ENCODE results near the gene PET100.

PET100 gene

GRCh38 chr19:7645163-7645562 is 15.6 kb downstream of the PET100 start:
- DNase-seq, result no peak
- in situ Hi-C loops (cut with MboI; ENCODE audit: low pct_unique_long_range_greater_than_20kb, low sequenced_read_pairs), result no loop called here

DNA sequence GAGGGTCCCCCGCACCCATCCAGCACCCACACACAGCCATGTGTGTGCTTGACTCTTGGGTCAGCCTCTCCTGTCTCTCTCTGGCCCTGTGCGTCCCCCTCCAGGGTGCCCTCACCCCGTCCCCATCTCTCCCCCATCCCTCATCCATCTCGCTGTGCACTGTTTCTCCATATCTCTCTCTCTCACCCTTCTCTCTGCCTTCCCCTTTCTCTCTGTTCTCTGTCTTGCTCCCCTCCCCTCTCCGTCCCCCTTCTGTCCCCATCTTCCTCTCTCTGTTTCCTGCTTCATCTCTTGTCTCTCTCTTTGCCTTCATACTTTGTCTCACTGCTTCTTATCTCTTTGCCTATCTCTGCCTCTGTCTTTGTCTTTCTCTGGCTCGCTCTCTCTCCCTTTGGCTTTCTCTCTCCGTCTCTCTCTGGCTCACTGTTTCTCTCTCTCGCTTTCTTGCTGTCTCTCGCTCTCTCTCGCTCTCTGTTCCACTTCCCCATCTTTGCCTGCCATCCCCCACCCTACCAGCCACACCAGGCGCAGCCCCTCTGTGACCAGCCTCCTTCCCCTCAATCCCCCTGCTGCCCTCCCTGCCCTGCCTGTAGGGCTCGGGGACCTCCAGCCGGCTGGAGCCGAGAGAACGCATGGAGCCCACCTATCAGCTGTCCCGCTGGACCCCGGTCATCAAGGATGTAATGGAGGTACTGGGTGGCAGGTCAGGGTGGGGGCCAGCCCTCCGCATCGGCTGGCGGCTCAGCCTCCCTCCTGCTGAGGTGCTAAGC is 16.2 kb downstream of the PET100 start:
- in situ Hi-C loops (cut with MboI; ENCODE audit: low pct_unique_long_range_greater_than_20kb, low sequenced_read_pairs), result no loop called here
- peak; percentile 28 for DNase-seq

DNA sequence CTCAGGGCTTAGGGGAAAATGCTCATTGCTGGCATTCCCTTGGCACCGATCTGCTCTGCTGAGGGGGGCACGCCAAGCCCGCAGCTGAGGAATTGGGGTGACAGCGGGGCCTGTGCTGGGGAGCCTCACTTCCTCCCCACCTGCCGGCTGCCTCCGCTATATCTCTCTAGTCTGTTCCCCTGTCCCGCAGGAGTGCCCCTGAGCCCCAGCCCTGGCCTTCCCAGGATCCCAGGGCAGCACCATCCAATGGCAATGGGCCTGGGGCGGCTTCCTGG is 16.8 kb downstream of the PET100 start:
- in situ Hi-C loops (cut with MboI; ENCODE audit: low pct_unique_long_range_greater_than_20kb, low sequenced_read_pairs), result no loop called here

DNA sequence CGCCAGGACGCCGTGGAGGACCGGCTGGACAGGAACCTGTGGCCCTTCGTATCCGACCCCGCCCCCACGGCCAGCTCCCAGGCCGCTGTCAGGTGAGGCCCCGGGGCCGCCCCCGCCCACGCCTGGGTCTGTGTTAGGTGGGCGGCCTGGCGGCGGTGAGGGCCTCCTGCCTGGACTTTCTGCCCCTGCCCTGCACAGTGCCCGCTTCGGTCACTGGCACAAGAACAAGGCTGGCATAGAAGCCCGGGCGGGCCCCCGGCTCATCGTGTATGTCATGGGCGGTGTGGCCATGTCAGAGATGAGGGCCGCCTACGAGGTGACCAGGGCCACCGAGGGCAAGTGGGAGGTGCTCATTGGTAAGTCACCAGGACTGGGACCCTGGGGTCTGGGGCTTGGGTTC is 17.6 kb downstream of the PET100 start:
- no peak for DNase-seq
- in situ Hi-C loops (cut with MboI; ENCODE audit: low pct_unique_long_range_greater_than_20kb, low sequenced_read_pairs), result no loop called here

More for the DNA sequence above, 16.8 kb downstream of the PET100 start:
- no peak for DNase-seq

DNA sequence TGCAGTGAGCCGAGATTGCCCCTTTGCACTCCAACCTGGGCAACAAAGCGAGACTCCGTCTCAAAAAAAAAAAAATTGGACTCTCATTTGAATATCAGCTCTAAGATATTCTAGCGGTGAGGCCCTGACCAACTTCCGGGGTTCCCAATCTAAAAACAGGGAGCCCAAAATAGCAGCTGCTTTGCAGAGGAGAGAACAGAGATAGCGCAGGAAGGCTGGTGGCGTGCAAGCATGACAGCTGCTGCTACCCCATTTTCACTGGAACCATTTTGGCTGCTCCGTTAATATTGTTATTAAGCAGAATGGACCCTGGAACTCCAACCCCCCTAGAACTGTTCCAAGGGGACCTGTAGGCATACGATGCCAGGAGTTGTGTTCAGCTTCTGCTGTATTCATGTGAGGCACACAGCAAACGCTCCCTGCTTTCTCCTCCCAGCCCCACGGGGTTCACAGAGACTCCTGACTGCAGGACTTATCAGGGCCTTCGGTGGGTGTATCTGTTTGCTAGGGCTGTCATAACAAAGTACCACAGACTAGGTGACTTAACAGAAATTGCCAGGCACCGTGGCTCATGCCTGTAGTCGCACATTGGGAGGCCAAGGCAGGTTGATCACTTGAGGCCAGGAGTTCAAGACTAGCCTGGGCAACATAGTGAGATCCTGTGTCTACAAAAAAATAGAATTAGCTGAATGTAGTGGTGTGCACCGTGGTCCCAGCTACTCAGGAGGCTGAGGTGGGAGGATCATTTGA is 18.8 kb downstream of the PET100 start:
- DNase-seq, result no peak
- in situ Hi-C loops (cut with MboI; ENCODE audit: low pct_unique_long_range_greater_than_20kb, low sequenced_read_pairs), result no loop called here

DNA sequence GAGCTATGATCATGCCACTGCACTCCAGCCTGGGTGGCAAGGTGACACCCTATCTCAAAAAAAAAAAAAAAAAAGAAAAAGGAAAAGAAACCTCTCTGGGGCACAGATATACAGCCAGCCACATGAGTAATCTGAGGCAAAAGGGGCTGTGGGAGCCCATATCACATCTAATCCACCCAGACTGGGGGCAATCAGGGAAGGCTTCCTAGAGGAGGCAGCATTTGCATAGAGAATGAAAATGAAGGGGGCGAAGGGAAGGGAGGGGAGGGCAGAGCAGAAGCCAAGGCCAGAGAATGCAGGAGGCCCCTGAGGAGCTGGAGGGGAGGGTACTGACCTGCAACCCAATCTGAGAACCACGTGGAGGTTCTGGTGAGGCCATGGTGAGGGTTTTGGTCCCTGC is 20.6 kb downstream of the PET100 start:
- DNase-seq, result no peak
- in situ Hi-C loops (cut with MboI; ENCODE audit: low pct_unique_long_range_greater_than_20kb, low sequenced_read_pairs), result no loop called here

- DNase-seq, result peak; percentile 89
- in situ Hi-C loops (cut with MboI; ENCODE audit: low pct_unique_long_range_greater_than_20kb, low sequenced_read_pairs), result no loop called here
These were observed 22.6 kb downstream of the PET100 start for GRCh38 chr19:7652061-7652641.

- DNase-seq, result no peak
- in situ Hi-C loops (cut with MboI; ENCODE audit: low pct_unique_long_range_greater_than_20kb, low sequenced_read_pairs), result no loop called here
These were observed 24.8 kb downstream of the PET100 start for GRCh38 chr19:7654401-7654800.

DNA sequence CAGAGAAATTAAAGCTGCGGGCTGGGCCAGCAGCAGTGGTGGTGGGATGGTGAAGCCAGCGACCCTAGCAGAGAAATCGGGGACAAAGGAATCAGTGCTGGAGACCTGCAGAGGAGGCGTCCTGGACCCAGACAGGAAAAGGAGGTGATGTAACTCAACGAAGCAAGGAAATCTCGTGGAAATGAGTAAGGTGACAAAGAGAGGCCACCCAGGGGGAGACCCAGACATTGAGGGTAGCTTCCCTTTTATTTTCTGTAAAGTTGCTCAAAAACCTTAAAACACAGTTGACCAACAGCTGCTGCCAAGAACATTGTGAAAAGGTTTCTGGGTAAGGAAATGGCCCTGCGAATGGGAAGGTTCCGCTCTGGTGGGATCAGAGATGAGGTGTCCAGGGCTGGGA is 26.0 kb downstream of the PET100 start:
- no peak for DNase-seq
- in situ Hi-C loops (cut with MboI; ENCODE audit: low pct_unique_long_range_greater_than_20kb, low sequenced_read_pairs), result no loop called here

DNA sequence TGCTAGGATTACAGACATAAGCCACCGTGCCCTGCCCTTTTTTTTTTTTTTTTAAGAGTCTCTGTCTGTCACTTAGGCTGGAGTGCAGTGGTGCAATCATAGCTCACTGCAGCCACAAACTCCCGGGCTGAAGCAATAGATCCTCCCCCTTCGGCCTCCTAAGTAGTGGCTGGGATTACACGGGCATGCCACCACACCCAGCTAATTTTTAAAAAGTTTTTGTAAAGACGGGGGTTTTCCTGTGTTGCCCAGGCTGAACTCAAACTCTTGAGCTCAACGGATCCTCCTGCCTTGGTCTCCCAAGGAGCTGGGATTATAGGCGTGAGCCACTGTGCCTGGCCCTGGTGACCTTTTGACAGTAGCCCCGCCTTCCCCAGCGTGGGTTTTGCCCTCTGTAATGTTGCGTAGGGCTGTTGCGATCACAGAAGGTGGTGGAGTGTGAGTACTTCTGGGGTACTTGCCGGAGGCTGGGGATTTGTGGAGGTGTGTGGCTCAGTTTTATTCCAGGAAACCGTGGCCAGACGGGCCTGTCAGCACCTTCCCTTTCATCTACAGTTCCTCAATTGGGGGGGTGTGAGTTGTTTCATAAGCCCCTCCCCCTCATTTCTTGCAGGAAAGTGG is 27.6 kb downstream of the PET100 start:
- DNase-seq, result peak; percentile 78
- in situ Hi-C loops (cut with MboI; ENCODE audit: low pct_unique_long_range_greater_than_20kb, low sequenced_read_pairs), result no loop called here

DNA sequence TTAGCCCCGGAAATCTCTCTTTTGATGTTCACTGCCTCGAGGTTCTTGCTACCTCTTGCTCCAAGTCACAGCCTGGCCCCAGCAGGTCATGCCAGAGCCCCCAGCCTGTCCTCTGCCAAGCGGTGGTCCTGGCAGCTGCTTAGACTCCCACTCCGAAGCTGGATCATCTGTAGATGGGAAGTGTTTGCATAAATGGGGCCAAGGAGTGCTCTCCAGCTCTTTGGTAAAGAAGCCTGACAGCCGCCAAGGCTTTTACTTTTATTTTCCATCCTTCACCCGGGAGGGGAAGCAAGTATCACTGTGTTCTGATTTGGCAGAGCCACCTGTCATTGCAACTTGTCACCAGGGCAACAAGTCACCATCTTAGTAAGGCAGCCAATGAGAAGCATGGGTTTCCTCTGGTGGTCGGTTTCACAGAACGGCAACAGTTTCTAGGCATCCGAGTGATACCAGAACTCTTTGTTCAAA is 28.7 kb downstream of the PET100 start:
- in situ Hi-C loops (cut with MboI; ENCODE audit: low pct_unique_long_range_greater_than_20kb, low sequenced_read_pairs), result no loop called here
- DNase-seq, result no peak

DNA sequence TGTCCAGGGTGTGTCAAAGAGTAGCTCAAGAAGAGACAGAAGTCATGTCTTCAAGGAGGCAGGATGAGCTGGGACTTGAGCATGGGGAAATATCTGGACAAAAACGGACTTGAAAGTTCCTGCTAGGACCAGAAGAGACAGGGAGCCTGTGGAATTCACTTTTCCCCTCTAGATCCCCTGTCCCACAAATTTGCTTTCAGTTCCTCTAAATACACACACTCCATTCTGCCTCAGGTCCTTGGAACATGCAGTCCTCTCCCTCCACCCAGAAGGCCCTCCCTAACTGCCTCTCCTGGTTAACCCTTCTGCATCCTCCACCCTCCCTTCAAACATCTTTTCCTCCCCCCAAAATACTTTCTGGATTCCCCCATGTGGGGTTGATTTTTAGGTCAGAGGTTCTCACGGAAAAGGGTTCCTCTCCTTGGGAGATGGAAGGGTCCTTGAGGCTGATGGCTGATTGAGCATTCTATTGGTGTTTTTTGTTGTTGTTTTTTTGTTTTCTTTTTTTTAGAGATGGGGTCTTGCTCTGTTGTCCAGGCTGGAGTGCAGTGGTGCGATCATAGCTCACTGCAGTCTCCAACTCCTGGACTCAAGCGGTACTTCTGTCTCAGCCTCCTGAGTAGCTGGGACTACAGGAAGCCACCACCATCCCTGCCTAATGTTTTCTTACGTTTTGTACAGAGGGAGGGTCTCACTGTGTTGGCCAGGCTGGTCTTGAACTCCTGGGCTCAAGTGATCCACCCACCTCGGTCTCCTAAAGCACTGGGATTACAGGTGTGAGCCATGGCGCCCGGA is 32.3 kb downstream of the PET100 start:
- in situ Hi-C loops (cut with MboI; ENCODE audit: low pct_unique_long_range_greater_than_20kb, low sequenced_read_pairs), result no loop called here
- DNase-seq, result no peak

GRCh38 chr19:7662657-7663056 is 33.1 kb downstream of the PET100 start:
- no peak for DNase-seq
- in situ Hi-C loops (cut with MboI; ENCODE audit: low pct_unique_long_range_greater_than_20kb, low sequenced_read_pairs), result no loop called here

GRCh38 chr19:7663706-7664105 is 34.1 kb downstream of the PET100 start:
- DNase-seq, result no peak
- in situ Hi-C loops (cut with MboI; ENCODE audit: low pct_unique_long_range_greater_than_20kb, low sequenced_read_pairs), result no loop called here

GRCh38 chr19:7665076-7665475 is 35.5 kb downstream of the PET100 start:
- in situ Hi-C loops (cut with MboI; ENCODE audit: low pct_unique_long_range_greater_than_20kb, low sequenced_read_pairs), result no loop called here
- DNase-seq, result no peak

GRCh38 chr19:7668842-7669241 is 39.2 kb downstream of the PET100 start, which contains the start of gene RETN:
TSS of gene RETN (plus strand) at chr19:7669049. CDS start at chr19:7669327, 278 bp downstream.
- in situ Hi-C loops (cut with MboI; ENCODE audit: low pct_unique_long_range_greater_than_20kb, low sequenced_read_pairs), result no loop called here
- DNase-seq, result no peak

- DNase-seq, result no peak
- in situ Hi-C loops (cut with MboI; ENCODE audit: low pct_unique_long_range_greater_than_20kb, low sequenced_read_pairs), result no loop called here
These were observed 40.0 kb downstream of the PET100 start for GRCh38 chr19:7669641-7670040.

GRCh38 chr19:7670150-7670783 is 40.7 kb downstream of the PET100 start:
- in situ Hi-C loops (cut with MboI; ENCODE audit: low pct_unique_long_range_greater_than_20kb, low sequenced_read_pairs), result no loop called here
- DNase-seq, result no peak

DNA sequence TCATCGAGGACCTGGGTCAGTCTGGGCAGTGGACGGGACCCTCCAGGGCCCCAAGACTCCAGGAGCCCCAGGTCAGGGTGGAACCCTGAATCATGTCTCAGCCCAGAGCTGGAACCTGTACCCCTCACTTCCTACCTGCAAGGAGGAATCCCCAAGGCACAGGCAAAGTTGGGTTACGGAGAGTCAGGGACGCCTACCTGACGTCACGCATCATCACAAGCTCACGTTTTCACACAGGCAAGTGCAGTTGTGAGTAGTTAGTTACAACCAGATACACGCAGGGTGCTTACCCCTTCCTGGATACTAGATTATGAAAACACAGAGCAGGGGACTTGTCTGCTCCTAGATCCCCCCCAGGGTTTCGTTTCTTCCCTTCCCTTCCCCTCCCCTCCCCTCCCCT is 41.2 kb downstream of the PET100 start:
- no peak for DNase-seq
- in situ Hi-C loops (cut with MboI; ENCODE audit: low pct_unique_long_range_greater_than_20kb, low sequenced_read_pairs), result no loop called here
